Mucosa of stomach (tissue), 1 donor: Measurements from ENCODE around the gene LRRC1.

Experiments
- H3K27me3 ChIP-seq: one replicate; pipeline ENCODE4 v1.7.0; 2013; ENCODE audit warnings: mild to moderate bottlenecking, low read length; ENCODE audit not compliant: control insufficient read depth, insufficient read depth
- H3K36me3 ChIP-seq: one replicate; pipeline ENCODE4 v1.7.0; 2013; ENCODE audit warnings: low read length; ENCODE audit not compliant: control insufficient read depth, insufficient read depth
- H3K4me1 ChIP-seq: one replicate; pipeline ENCODE4 v1.7.0; 2013; ENCODE audit warnings: mild to moderate bottlenecking, low read length; ENCODE audit not compliant: control insufficient read depth, insufficient read depth
- H3K4me3 ChIP-seq: one replicate; pipeline ENCODE4 v1.7.0; 2013; ENCODE audit warnings: low read length
- H3K9ac ChIP-seq: one replicate; pipeline ENCODE4 v1.7.0; 2013; ENCODE audit warnings: mild to moderate bottlenecking, low read length, moderate library complexity
- H3K9me3 ChIP-seq: one replicate; pipeline ENCODE4 v1.7.0; 2013; ENCODE audit warnings: mild to moderate bottlenecking, low read length, moderate library complexity; ENCODE audit not compliant: control insufficient read depth
- donor health status: Pancreatic carcinoma.

LRRC1 gene

DNA sequence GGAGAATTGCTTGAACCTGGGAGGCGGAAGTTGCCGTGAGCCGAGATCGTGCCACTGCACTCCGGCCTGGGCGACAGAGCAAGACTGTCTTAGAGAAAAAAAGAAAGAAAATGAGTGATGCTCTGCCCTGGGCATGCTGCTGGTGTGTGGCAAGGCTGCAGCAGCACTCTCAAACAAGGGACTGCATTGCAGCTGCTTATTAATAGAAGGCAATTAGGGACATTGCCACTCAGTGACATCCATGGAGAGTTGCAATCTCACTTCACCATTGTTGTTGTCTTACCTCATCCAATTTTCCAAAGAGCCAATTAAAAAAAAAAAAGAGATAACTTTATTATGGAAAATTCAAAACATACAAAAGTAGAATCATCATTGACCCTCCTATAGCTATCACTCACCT lies 131.1 kb downstream of the LRRC1 start:
- Histone ChIP-seq H3K9me3 (no peaks in the 10 kb centered on the region), H3K27me3 (no peaks in the 10 kb centered on the region), H3K36me3 (no peaks in the 10 kb centered on the region), H3K4me1 (peaks cover 37% of the 10 kb centered on the region), H3K9ac (no peak overlapping the region), H3K4me3 (no peak overlapping the region)

DNA sequence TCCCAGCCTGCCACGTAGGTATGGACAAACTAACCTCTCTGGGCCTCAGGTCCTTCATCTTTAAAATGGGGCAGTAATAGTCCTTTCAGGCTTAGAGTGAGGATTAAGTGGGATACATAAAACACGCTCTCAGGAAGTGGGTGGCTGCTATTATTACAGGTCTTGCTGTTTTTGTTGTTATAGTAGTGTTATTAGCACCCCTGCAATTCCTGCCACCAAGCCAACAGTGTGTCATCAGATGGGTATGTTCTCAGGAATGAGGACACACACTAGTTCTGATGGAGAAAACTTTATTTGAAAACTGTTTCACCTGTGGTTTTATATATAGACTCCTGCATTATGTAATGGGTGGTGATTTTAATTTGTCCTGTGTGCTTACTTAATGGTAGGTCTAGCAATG lies 131.7 kb downstream of the LRRC1 start:
- Histone ChIP-seq H3K9ac (no peak overlapping the region), H3K9me3 (no peaks in the 10 kb centered on the region), H3K4me1 (peaks cover 37% of the 10 kb centered on the region), H3K4me3 (no peak overlapping the region), H3K27me3 (no peaks in the 10 kb centered on the region), H3K36me3 (no peaks in the 10 kb centered on the region)

DNA sequence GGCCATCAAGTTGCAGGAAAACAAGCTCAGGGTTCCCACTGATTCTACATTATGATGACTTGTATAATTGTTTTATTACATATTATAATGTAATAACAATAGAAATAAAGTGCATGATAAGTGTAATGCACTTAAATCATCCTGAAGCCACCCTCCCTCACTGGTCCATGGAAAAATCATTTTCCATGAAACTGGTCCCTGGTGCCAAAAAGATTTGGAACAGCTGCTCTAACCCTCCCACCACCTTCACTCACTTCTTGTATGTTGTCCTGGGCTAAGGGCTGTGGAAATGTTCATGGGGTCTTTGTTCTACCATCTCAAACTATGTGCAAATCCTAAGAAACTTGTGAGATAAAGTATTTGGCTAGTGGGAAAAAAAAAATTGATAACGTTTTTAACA lies 133.8 kb downstream of the LRRC1 start:
- H3K4me1 ChIP-seq: peaks cover 37% of the 10 kb centered on the region
- H3K27me3 ChIP-seq: no peaks in the 10 kb centered on the region
- H3K9ac ChIP-seq: no peak overlapping the region
- no peak overlapping the region for H3K4me3 ChIP-seq
- H3K9me3 ChIP-seq: no peaks in the 10 kb centered on the region
- no peaks in the 10 kb centered on the region for H3K36me3 ChIP-seq

DNA sequence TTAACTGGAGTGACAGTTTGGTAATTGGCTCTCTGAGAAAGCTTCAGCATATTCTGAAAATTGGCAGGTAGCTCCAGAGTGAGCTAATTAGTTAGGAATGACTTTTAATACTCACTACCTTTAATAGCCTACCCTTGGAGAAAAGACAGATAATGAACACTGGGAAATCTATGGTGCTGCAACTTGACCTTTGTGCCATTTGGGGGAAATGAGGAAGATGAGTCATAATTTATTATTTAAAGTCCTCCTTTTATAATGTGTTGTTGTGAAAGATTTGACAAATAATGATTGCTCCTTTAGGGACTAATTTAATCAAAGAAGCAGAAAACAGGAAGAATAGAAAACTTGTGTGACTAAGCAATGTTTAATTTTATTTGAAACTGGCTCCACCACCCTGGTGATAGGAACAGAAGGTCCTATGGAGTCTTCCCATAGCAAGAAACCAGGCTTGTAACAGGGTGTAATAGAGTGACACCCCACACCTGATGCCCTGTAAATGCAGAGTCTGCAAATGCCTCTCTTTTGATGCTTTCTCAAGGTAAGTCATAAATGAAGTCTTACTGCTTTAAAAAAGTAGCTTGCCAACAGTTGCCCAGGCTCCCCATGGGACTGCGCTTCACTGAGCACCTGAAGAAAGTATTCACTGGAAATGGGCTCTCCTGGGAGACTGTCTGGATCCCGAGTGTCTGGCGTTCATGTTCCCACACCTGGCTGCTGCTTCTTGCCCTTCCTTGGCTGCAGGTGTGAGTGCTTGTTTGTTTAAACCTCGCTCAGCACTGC lies 134.4 kb downstream of the LRRC1 start:
- H3K9me3 ChIP-seq: no peaks in the 10 kb centered on the region
- no peaks in the 10 kb centered on the region for H3K36me3 ChIP-seq
- H3K4me3 ChIP-seq: no peak overlapping the region
- H3K27me3 ChIP-seq: no peaks in the 10 kb centered on the region
- peaks cover 36% of the 10 kb centered on the region for H3K4me1 ChIP-seq
- H3K9ac ChIP-seq: no peak overlapping the region

DNA sequence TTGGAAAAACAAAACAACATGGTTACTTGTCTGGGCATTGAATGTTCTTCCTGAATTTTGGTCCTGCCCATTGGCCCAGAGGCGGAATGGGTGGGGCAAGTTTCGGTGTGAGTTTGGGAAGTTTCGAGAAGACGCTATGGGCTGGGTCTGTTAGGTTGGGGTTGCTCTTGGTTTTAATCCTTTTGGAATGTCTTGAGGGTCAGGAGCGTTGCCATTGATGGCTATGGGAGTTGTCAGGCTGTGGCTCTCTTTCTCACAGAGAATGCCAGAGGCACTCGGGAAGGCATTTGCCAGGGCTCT lies 135.0 kb downstream of the LRRC1 start:
- Histone ChIP-seq H3K4me3 (no peak overlapping the region), H3K9ac (no peak overlapping the region), H3K9me3 (no peaks in the 10 kb centered on the region), H3K36me3 (no peaks in the 10 kb centered on the region), H3K27me3 (no peaks in the 10 kb centered on the region), H3K4me1 (peaks cover 31% of the 10 kb centered on the region)

DNA sequence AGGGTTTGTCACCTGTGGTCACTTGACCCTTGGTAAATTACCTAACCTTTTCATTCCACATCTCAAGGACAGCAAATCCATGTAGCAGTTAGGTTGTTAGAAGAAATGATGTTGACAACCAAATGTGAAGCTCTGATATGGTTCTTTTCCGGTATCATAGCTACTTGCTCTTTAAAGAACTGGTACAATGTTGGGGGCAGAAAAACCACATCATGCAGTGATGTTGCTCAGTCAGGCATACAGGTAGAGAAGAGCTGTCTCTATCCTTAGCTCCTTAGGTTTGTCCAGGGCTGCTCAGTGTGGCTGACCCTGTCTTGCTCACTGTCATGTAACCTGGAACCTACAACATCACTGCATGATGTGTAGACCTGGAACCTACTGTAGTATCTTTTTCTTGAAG lies 135.5 kb downstream of the LRRC1 start:
- peaks cover 27% of the 10 kb centered on the region for H3K4me1 ChIP-seq
- no peaks in the 10 kb centered on the region for H3K27me3 ChIP-seq
- no peaks in the 10 kb centered on the region for H3K9me3 ChIP-seq
- H3K9ac ChIP-seq: no peak overlapping the region
- no peak overlapping the region for H3K4me3 ChIP-seq
- no peaks in the 10 kb centered on the region for H3K36me3 ChIP-seq

DNA sequence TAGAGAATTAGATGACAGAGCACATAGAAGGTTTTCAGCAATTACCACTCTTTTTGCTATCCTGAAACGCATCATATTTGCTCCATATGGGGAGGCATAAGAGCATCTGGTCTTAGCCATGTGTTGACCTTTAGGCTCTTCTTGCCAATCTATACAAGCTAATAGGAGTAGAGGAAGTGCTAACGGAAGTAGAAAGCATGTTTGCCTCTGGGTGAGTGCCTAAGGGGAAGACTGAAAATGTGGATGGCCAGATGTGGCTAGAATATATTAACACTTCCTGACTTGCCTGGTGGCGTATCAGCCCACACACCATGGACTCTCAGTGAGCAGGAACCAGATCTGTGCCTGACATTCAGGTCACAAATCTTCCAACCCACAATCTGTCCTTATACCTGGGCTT lies 136.3 kb downstream of the LRRC1 start:
- H3K4me3 ChIP-seq: no peak overlapping the region
- no peaks in the 10 kb centered on the region for H3K27me3 ChIP-seq
- H3K9me3 ChIP-seq: no peaks in the 10 kb centered on the region
- peaks cover 20% of the 10 kb centered on the region for H3K4me1 ChIP-seq
- no peak overlapping the region for H3K9ac ChIP-seq
- no peaks in the 10 kb centered on the region for H3K36me3 ChIP-seq

DNA sequence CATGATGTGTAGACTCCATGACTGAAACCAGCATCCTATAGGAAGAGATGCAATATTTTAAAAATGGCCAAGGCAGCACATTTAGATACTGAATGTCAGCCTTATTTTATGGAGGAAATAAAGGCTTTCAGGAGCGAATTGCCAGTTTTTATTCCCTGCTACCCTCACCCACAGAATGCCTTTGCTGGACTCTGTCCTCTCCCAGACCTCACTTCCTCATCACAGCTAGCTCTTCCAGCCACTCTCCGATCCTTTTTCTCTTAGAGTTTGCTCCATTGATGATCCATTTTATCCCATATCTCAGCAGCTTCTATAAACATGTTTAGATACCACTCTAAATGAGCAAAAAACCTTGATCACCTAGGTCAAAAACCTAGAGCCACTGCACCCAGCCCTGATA lies 137.7 kb downstream of the LRRC1 start:
- Histone ChIP-seq H3K9me3 (no peaks in the 10 kb centered on the region), H3K27me3 (no peaks in the 10 kb centered on the region), H3K9ac (no peak overlapping the region), H3K4me3 (no peak overlapping the region), H3K36me3 (no peaks in the 10 kb centered on the region), H3K4me1 (peaks cover 10% of the 10 kb centered on the region)

DNA sequence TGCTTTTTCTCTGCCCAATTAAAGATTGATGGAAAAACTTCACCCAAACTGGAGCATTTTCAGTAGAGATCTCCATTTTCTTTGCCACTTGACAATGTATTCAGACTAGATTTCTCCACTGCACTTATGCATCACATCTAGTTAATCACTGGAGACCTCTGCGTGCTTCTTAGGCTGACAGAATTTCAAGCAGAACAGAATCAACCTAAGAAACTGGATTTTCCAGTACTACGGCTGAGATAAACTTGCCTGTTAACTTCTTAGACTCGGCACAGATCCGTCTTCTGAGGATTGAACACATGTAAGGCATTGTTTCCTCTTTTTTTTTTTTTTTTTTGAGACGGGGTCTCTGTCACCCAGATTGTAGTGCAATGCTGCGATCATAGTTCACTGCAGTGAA lies 139.2 kb downstream of the LRRC1 start:
- no peaks in the 10 kb centered on the region for H3K9me3 ChIP-seq
- no peaks in the 10 kb centered on the region for H3K27me3 ChIP-seq
- peaks cover 10% of the 10 kb centered on the region for H3K4me1 ChIP-seq
- no peaks in the 10 kb centered on the region for H3K36me3 ChIP-seq
- no peak overlapping the region for H3K4me3 ChIP-seq
- H3K9ac ChIP-seq: no peak overlapping the region

DNA sequence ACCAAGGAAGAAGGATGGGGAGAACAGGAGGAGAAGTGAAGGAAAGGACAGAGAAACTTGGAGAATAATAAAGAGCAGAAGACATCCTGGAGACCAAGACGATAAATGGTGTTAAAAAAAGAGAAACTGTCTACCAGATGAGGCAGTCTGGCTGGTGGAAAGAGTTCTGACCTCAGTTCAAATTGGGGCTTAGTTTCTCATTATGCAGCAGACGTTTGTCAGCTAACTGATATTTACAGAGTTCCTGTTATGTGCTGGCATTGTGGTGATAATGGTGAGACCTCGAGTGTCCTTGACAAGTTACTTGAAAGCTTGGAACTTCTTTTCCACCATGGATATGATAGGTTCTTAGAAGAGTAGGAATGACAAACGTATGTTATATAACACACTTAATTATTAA lies 142.7 kb downstream of the LRRC1 start:
- Histone ChIP-seq H3K9me3 (no peaks in the 10 kb centered on the region), H3K4me3 (no peak overlapping the region), H3K4me1 (no peaks in the 10 kb centered on the region), H3K9ac (no peak overlapping the region), H3K27me3 (no peaks in the 10 kb centered on the region), H3K36me3 (no peaks in the 10 kb centered on the region)

DNA sequence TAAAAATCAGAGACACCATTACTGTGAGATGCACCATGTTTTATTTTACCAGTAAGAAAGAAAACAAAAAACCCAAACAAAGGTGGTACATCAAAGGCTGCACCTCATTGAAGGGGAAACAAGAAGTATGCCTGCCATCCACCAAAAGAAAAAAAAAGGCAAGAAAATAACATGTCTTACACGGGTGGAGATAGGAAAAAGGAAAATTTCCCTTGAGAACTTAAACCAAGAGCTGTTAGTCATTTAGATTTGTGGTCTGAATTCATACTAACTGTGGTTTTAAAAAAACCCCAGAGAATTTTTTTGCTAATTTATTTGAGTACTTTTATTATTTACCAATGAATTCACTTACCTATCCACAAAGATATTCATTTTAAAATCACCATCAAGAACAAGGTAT lies 144.0 kb downstream of the LRRC1 start:
- no peaks in the 10 kb centered on the region for H3K9me3 ChIP-seq
- no peaks in the 10 kb centered on the region for H3K4me1 ChIP-seq
- no peak overlapping the region for H3K9ac ChIP-seq
- H3K36me3 ChIP-seq: no peaks in the 10 kb centered on the region
- no peaks in the 10 kb centered on the region for H3K27me3 ChIP-seq
- H3K4me3 ChIP-seq: no peak overlapping the region

DNA sequence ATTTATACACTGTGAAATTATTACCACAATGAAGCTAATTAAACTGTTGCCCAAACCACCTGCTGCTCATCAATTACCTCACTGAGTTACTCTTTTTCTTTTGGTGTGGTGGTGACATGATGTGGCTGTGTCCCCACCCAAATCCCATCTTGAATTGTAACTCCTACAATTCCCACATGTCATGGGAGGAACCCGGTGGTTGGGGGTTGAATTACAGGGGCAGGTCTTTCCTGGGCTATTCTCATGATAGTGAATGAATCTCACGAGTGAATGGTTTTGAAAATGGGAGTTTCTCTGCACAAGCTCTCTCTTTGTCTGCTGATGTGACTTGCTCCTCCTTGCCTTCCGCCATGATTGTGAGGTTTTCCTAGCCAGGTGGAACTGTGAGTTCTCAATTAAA lies 145.0 kb downstream of the LRRC1 start:
- Histone ChIP-seq H3K4me1 (no peaks in the 10 kb centered on the region), H3K9me3 (no peaks in the 10 kb centered on the region), H3K9ac (no peak overlapping the region), H3K4me3 (no peak overlapping the region), H3K36me3 (no peaks in the 10 kb centered on the region), H3K27me3 (no peaks in the 10 kb centered on the region)

DNA sequence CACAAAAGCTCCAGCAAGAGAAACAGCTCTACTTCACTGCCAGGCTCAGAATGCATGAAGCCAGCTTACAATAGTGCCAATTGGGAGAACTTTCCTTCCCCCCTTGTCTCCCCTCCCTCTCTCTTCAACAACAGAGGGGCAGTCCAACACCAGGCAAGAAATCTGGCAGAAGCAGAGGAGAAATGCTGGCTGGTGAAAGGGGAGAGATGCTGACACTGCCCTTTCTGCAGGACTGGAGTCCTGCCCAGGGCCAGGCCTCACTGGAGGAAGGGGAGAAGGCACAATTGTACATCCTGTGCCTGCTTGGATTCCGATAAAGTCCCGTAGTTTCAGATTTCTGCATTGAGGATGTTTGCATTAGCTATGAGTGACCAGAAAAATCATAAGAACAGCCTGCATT lies 148.6 kb downstream of the LRRC1 start:
- Histone ChIP-seq H3K36me3 (no peaks in the 10 kb centered on the region), H3K27me3 (no peaks in the 10 kb centered on the region), H3K9me3 (no peaks in the 10 kb centered on the region), H3K4me1 (no peaks in the 10 kb centered on the region), H3K9ac (no peak overlapping the region), H3K4me3 (no peak overlapping the region)
